ENCODE results near the gene PGM3. TPM values are rescaled to one million over a fixed set of nuclear protein-coding genes. Genes with fewer than 3 reads are reported as not detected.

Gene PGM3
- total and polyA plus RNA-seq, 5 experiments from 2014 or later: 5.4 to 31.7 (median 8.4) TPM

- DNase-seq (no peak), ATAC-seq (no peak)
- Mint-ChIP-seq H3K27ac (no peak overlapping the region), H3K4me1 (no peaks in the 10 kb centered on the region), H3K27me3 (no peaks in the 10 kb centered on the region), H3K36me3 (peaks cover 4 to 90% (median 16%) of the 10 kb centered on the region in 3 donors), H3K9me3 (no peaks in the 10 kb centered on the region), H3K4me3 (no peak overlapping the region)
- POLR2A ChIA-PET: no interaction called here
Measured at GRCh38 chr6:83169106-83169505, 24.0 kb downstream of the PGM3 start.

DNA sequence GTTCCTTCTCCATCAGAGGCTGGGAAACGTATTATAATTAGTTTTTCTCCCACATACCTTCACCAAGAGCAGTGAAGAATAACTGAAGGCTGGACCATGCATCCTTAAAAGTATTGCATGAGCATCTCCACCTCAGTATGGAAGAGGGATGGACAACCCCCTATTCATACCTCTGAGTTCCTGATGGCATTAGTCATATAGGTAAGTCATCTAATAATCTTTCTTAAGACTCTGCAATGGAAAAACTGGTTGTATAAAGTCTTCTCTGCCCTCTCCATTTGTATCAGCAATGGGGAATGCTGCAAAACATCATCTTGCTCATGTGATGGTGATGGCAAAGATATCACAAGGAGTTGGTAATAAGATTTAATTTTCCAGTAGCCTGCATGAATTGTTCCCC is 24.5 kb downstream of the PGM3 start:
- Mint-ChIP-seq H3K36me3 (peaks cover 4 to 90% (median 16%) of the 10 kb centered on the region in 3 donors), H3K4me3 (no peak overlapping the region), H3K27ac (peak overlapping the region in 4 of 10 donors; percentile 21 to 57 (median 46)), H3K4me1 (no peaks in the 10 kb centered on the region), H3K9me3 (no peaks in the 10 kb centered on the region), H3K27me3 (no peaks in the 10 kb centered on the region)
- ATAC-seq (no peak), DNase-seq (no peak)
- POLR2A ChIA-PET: no interaction called here

- ATAC-seq (no peak), DNase-seq (no peak)
- no peaks in the 10 kb centered on the region for H3K4me1 Mint-ChIP-seq
- POLR2A ChIA-PET: no interaction called here
- H3K27ac Mint-ChIP-seq: peak overlapping the region in 1 of 10 donors; percentile 20
- H3K36me3 Mint-ChIP-seq: peaks cover 4 to 88% (median 21%) of the 10 kb centered on the region in 3 donors
- no peaks in the 10 kb centered on the region for H3K27me3 Mint-ChIP-seq
- no peak overlapping the region for H3K4me3 Mint-ChIP-seq
- no peaks in the 10 kb centered on the region for H3K9me3 Mint-ChIP-seq
Measured at GRCh38 chr6:83167726-83168278, 25.3 kb downstream of the PGM3 start.

- POLR2A ChIA-PET: no interaction called here
- Mint-ChIP-seq H3K4me1 (no peaks in the 10 kb centered on the region), H3K27ac (peak overlapping the region in 6 of 10 donors; percentile 7 to 80 (median 39)), H3K36me3 (peaks cover 4 to 76% (median 23%) of the 10 kb centered on the region in 3 donors), H3K27me3 (no peaks in the 10 kb centered on the region), H3K9me3 (no peaks in the 10 kb centered on the region), H3K4me3 (no peak overlapping the region)
- ATAC-seq (no peak), DNase-seq (no peak)
Measured at GRCh38 chr6:83160167-83160566, 32.9 kb downstream of the PGM3 start.

DNA sequence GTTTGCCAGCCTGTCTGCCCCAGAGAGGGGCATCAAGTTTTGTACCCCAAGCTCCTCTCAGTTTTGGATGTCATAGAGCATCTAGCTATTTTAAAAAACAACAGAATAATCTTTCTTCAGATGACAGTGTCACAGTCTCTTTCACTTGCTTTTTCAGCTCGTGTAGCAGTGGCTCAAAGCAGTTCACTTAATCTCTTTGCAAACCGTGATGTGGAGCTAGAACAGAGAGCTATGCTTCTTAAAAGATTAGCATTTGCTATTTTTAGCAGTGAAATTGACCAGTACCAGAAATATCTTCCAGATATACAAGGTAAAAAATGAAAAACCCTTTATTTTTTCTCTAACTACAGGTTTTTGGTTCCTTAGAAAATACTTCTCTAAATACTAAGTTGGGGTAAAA is 37.3 kb downstream of the PGM3 start:
- Mint-ChIP-seq H3K9me3 (no peaks in the 10 kb centered on the region), H3K27me3 (no peaks in the 10 kb centered on the region), H3K4me1 (no peaks in the 10 kb centered on the region), H3K27ac (peak overlapping the region in 1 of 10 donors; percentile 19), H3K36me3 (peaks cover 0 to 86% (median 19%) of the 10 kb centered on the region in 3 donors), H3K4me3 (no peak overlapping the region)
- POLR2A ChIA-PET: no interaction called here
- DNase-seq (no peak), ATAC-seq (no peak)

DNA sequence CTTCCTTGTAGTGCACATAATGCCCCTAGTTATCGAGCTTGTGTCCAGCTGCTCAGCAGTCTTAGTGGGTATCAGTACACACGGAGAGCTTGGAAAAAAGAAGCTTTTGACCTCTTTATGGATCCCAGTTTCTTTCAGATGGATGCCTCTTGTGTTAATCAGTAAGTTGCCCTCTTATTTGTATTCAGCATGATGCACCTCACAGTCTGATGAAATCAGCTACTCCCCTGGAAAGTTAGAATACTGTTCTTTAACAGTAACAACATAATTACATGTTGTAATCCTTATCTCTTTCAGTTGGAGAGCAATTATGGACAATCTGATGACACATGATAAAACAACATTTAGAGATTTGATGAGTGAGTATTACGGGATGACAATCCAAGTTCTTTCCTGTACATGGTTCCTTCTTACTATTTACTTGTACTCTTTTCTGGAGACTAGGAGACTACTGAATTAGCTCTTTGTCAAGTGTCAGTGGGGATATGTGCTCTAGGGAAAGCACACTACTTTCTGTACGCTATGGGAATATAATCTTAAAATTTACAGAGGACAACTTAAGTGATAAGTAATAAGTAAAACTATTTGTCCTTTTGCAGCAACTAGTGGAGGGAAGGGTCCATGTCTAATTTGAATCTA is 39.1 kb downstream of the PGM3 start:
- Mint-ChIP-seq H3K9me3 (no peaks in the 10 kb centered on the region), H3K36me3 (peaks cover 0 to 78% (median 12%) of the 10 kb centered on the region in 3 donors), H3K4me3 (no peak overlapping the region), H3K4me1 (no peaks in the 10 kb centered on the region), H3K27me3 (no peaks in the 10 kb centered on the region), H3K27ac (no peak overlapping the region)
- DNase-seq (no peak), ATAC-seq (no peak)
- POLR2A ChIA-PET: no interaction called here

GRCh38 chr6:83152913-83153312 is 40.2 kb downstream of the PGM3 start:
- peaks cover 0 to 81% (median 13%) of the 10 kb centered on the region in 3 donors for H3K36me3 Mint-ChIP-seq
- H3K27me3 Mint-ChIP-seq: no peaks in the 10 kb centered on the region
- H3K9me3 Mint-ChIP-seq: no peaks in the 10 kb centered on the region
- peak overlapping the region in 2 of 10 donors; percentile 24 to 34 for H3K27ac Mint-ChIP-seq
- ATAC-seq (no peak), DNase-seq (no peak)
- H3K4me1 Mint-ChIP-seq: no peaks in the 10 kb centered on the region
- POLR2A ChIA-PET: no interaction called here
- H3K4me3 Mint-ChIP-seq: no peak overlapping the region

GRCh38 chr6:83151114-83151513 is 42.0 kb downstream of the PGM3 start:
- no peak for ATAC-seq
- Mint-ChIP-seq H3K36me3 (peaks cover 0 to 78% (median 11%) of the 10 kb centered on the region in 3 donors), H3K4me1 (no peaks in the 10 kb centered on the region), H3K27ac (no peak overlapping the region), H3K27me3 (no peaks in the 10 kb centered on the region), H3K9me3 (no peaks in the 10 kb centered on the region), H3K4me3 (no peak overlapping the region)
- POLR2A ChIA-PET: no interaction called here
- DNase-seq: no peak

DNA sequence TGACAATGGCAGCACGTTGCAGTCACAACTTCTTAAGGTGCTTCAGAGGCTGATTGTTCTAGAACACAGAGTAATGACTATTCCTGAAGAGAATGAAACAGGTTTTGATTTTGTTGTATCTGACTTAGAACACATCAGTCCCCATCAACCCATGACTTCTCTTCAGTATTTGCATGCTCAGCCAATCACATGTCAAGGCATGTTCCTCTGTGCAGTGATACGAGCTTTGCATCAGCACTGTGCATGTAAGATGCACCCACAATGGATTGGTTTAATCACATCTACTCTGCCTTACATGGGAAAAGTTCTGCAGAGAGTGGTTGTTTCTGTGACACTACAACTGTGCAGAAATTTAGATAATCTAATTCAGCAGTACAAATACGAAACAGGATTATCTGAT is 54.3 kb downstream of the PGM3 start:
- H3K4me1 Mint-ChIP-seq: no peaks in the 10 kb centered on the region
- no peak overlapping the region for H3K4me3 Mint-ChIP-seq
- ATAC-seq (no peak), DNase-seq (no peak)
- POLR2A ChIA-PET: no interaction called here
- H3K36me3 Mint-ChIP-seq: peaks cover 0 to 82% (median 24%) of the 10 kb centered on the region in 3 donors
- no peaks in the 10 kb centered on the region for H3K9me3 Mint-ChIP-seq
- H3K27ac Mint-ChIP-seq: no peak overlapping the region
- H3K27me3 Mint-ChIP-seq: no peaks in the 10 kb centered on the region

DNA sequence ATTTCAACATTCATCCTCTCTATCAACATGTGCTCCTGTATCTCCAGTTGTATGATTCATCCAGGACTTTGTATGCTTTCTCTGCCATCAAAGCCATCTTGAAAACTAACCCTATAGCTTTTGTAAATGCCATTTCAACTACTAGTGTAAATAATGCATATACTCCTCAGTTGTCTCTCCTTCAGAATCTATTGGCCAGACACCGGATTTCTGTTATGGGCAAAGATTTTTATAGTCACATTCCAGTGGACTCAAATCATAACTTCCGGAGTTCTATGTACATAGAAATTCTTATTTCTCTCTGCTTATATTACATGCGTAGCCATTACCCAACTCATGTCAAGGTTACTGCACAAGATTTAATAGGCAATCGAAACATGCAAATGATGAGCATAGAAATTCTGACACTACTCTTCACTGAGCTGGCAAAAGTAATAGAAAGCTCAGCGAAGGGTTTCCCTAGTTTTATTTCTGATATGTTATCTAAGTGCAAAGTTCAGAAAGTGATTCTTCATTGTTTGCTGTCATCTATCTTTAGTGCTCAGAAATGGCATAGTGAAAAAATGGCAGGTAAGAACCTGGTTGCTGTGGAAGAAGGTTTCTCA is 54.8 kb downstream of the PGM3 start:
- H3K9me3 Mint-ChIP-seq: no peaks in the 10 kb centered on the region
- no peaks in the 10 kb centered on the region for H3K4me1 Mint-ChIP-seq
- peaks cover 0 to 76% (median 21%) of the 10 kb centered on the region in 3 donors for H3K36me3 Mint-ChIP-seq
- POLR2A ChIA-PET: no interaction called here
- no peaks in the 10 kb centered on the region for H3K27me3 Mint-ChIP-seq
- no peak overlapping the region for H3K27ac Mint-ChIP-seq
- no peak overlapping the region for H3K4me3 Mint-ChIP-seq
- DNase-seq: no peak
- no peak for ATAC-seq

DNA sequence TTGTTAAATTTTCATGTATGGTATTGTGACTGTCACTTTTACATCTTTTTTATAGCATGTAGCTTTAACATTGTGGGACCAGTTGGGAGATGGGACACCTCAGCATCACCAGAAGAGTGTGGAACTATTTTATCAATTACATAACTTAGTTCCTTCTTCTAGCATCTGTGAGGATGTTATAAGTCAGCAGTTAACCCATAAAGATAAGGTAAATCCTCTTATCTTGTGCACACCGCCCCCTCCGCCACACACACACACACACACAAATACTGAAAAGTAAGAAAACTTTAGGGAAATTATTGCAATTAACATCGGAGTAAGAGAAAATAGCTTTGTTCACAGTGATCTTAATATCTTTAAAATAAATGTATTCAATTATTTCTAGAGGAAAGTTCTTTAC is 60.9 kb downstream of the PGM3 start:
- no peaks in the 10 kb centered on the region for H3K27me3 Mint-ChIP-seq
- DNase-seq: no peak
- no peak overlapping the region for H3K4me3 Mint-ChIP-seq
- no peaks in the 10 kb centered on the region for H3K4me1 Mint-ChIP-seq
- H3K9me3 Mint-ChIP-seq: no peaks in the 10 kb centered on the region
- POLR2A ChIA-PET: no interaction called here
- peaks cover 0 to 76% (median 15%) of the 10 kb centered on the region in 3 donors for H3K36me3 Mint-ChIP-seq
- ATAC-seq: no peak
- H3K27ac Mint-ChIP-seq: no peak overlapping the region

DNA sequence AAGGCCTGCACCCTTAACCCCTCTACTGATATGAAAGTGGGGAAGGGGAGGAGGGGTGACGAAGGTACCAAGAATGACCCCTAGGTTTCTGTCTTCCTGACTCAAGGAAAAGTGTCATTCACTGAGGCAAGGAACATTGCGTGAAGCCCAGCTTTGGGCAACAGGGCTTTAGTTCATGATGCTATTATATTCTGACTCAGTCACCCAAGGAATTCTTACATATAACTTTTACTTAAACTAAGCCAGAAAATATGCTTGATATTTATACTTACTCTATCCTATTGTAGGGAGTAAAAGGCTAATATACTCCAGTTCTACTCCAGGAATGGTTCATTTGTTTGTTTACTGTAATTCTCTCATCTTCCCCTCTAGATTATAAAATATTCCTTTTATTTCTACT is 65.1 kb downstream of the PGM3 start:
- no peak for ATAC-seq
- H3K36me3 Mint-ChIP-seq: peaks cover 0 to 88% (median 33%) of the 10 kb centered on the region in 3 donors
- no peaks in the 10 kb centered on the region for H3K9me3 Mint-ChIP-seq
- H3K27me3 Mint-ChIP-seq: no peaks in the 10 kb centered on the region
- peaks cover 0 to 2% (median 0%) of the 10 kb centered on the region in 4 donors for H3K4me1 Mint-ChIP-seq
- H3K27ac Mint-ChIP-seq: peak overlapping the region in 1 of 10 donors; percentile 37
- DNase-seq: no peak
- POLR2A ChIA-PET: no interaction called here
- no peak overlapping the region for H3K4me3 Mint-ChIP-seq

- peak overlapping the region in 4 of 10 donors; percentile 8 to 41 (median 23) for H3K27ac Mint-ChIP-seq
- no peak for ATAC-seq
- POLR2A ChIA-PET: no interaction called here
- H3K4me1 Mint-ChIP-seq: peaks cover 0 to 2% (median 0%) of the 10 kb centered on the region in 4 donors
- H3K27me3 Mint-ChIP-seq: no peaks in the 10 kb centered on the region
- DNase-seq: no peak
- no peaks in the 10 kb centered on the region for H3K9me3 Mint-ChIP-seq
- no peak overlapping the region for H3K4me3 Mint-ChIP-seq
- peaks cover 0 to 89% (median 34%) of the 10 kb centered on the region in 3 donors for H3K36me3 Mint-ChIP-seq
Measured at GRCh38 chr6:83127258-83127657, 65.8 kb downstream of the PGM3 start.

Measured in naive thymus-derived CD8-positive, alpha-beta T cell (primary cell).